Panc1 (cell line): Measurements from ENCODE around the gene FAM107B. TPM values are rescaled to one million over a fixed set of nuclear protein-coding genes. Genes with fewer than 3 reads are reported as not detected.

Source experiments
- ATAC-seq: fragments of 200-7000 bp; cut with Tn5 transposase; 2 replicates; pipeline ENCODE4 v1.9.1; 2020; ENCODE audit warnings: mild to moderate bottlenecking, moderate library complexity
- BruUV-seq: library from RNA; stranded (reverse); fragments of 400-500 nt; replicated peaks from 2 replicates; lab custom pipeline; 2021; lab: Mats Ljungman, UMichigan
- CTCF ChIA-PET: fragments of 300-600 bp; sonication (Branson Sonifier 250); formaldehyde crosslinking; loops from one replicate; lab custom pipeline; 2022; ENCODE audit warnings: antibody characterized with exemption; lab: Charles Lee
- POLR2A ChIA-PET: fragments of 300-600 bp; sonication (Branson Sonifier 250); formaldehyde crosslinking; loops from one replicate; lab custom pipeline; 2022; ENCODE audit warnings: antibody characterized with exemption; lab: Charles Lee
- DNase-seq: peaks from one replicate; pipeline ENCODE4 v3.0.0-alpha.2; 2010; ENCODE audit warnings: low read depth, low spot score
- H3K27ac ChIP-seq: 2 replicates; pipeline ENCODE4 v1.5.1; 2011; ENCODE audit warnings: mild to moderate bottlenecking, low read length, inconsistent platforms
- H3K27me3 ChIP-seq: fragments of 200-500 bp; sonication (Bioruptor generic); 2 replicates; pipeline ENCODE4 v1.6.0; 2014; ENCODE audit warnings: low read length, inconsistent platforms; ENCODE audit not compliant: control insufficient read depth, insufficient read depth
- H3K36me3 ChIP-seq: fragments of 200-500 bp; sonication (Bioruptor generic); 2 replicates; pipeline ENCODE4 v1.5.1; 2014; ENCODE audit warnings: inconsistent platforms, mild to moderate bottlenecking, low read length, moderate library complexity; ENCODE audit not compliant: control insufficient read depth, insufficient read depth
- H3K4me1 ChIP-seq: 2 replicates; pipeline ENCODE4 v1.5.1; 2011; ENCODE audit warnings: inconsistent platforms, mild to moderate bottlenecking, low read length, moderate library complexity; ENCODE audit not compliant: control insufficient read depth, insufficient read depth
- H3K4me3 ChIP-seq, 2 experiments: 2 replicates each; pipeline ENCODE4 v1.5.1; 2011 to 2012; ENCODE audit warnings: low read depth in 2 of 2, low read length in 2 of 2, mild to moderate bottlenecking in 2 of 2, inconsistent platforms in 1 of 2, moderate library complexity in 1 of 2
- H3K9me3 ChIP-seq: fragments of 200-500 bp; sonication (Bioruptor generic); 2 replicates; pipeline ENCODE4 v1.5.1; 2014; ENCODE audit warnings: low read depth, mild to moderate bottlenecking, inconsistent platforms, low read length, moderate library complexity; ENCODE audit not compliant: control insufficient read depth, insufficient read depth
- POLR2AphosphoS5 ChIP-seq: IDR thresholded peaks from 2 replicates; pipeline ENCODE4 v1.6.1; 2012; ENCODE audit warnings: mild to moderate bottlenecking, low read depth, low read length, moderate library complexity
- REST ChIP-seq, 2 experiments: IDR thresholded peaks; 2 replicates each; pipeline ENCODE4 v1.6.1; 2011 to 2012; ENCODE audit warnings: low read depth in 2 of 2, control low read depth in 1 of 2, low read length in 1 of 2, mild to moderate bottlenecking in 1 of 2, moderate library complexity in 1 of 2; ENCODE audit not compliant: insufficient read depth in 1 of 2
- SIN3A ChIP-seq: IDR thresholded peaks from 2 replicates; pipeline ENCODE4 v1.6.1; 2012; ENCODE audit warnings: low read depth, mild to moderate bottlenecking, low read length, moderate library complexity, borderline replicate concordance; ENCODE audit not compliant: insufficient read depth
- TCF7L2 ChIP-seq: IDR thresholded peaks from 2 replicates; pipeline ENCODE4 v1.6.1; 2011; ENCODE audit warnings: mild to moderate bottlenecking, low read depth, low read length, inconsistent platforms
- in situ Hi-C: cut with HindIII; loops from 2 replicates; pipeline ENCODE4 v1.10.0; 2016; ENCODE audit warnings: low sequenced_read_pairs, low pct_unique_long_range_greater_than_20kb
- intact Hi-C: fragments of 100-400 bp; cut with micrococcal nuclease; formaldehyde crosslinking; loops from one replicate; pipeline ENCODE4 v1.10.0; 2022; ENCODE audit not compliant: unreplicated experiment
- total RNA-seq: library from RNA; stranded (reverse); gene quantifications from one replicate; pipeline ENCODE4 v1.2.1, GENCODE V29; 2021; ENCODE audit not compliant: unreplicated experiment
- TF ChIP-seq, protein P1 (sequence below): fragments of 450-650 bp; IDR thresholded peaks from 2 replicates; pipeline ENCODE4 v1.5.1; 2017; ENCODE audit warnings: mild to moderate bottlenecking

FAM107B gene
- total RNA-seq, 1 experiment from 2014 or later, result 13.4 TPM

DNA sequence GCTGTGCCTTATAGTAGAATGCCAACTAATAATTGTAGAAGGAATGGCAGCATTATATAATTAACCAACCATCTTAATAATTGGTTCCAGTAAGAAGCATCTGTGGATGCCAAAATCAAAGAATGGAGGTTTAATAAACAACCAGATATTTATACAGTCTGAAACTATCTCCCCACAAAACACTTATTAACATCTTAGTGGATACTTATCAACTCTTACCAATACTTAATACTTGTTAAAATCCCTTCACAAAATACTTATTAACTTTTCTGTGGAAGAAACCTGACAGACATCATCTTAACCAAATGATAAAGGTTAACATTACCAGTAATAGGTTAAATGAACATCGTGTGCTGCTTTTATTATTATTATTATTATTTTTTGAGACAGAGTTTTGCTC lies 29.1 kb upstream of the FAM107B start:
- no peaks in the 10 kb centered on the region for H3K4me1 ChIP-seq
- no peak for TF ChIP-seq SIN3A
- no peak for TF ChIP-seq TCF7L2
- TF ChIP-seq REST (IDR thresholded peaks at IDR 0.05; ENCODE audit: insufficient read depth in 1 of 2, low read depth in 2 of 2, low read length in 1 of 2), result no peak
- TF ChIP-seq, protein P1, sequence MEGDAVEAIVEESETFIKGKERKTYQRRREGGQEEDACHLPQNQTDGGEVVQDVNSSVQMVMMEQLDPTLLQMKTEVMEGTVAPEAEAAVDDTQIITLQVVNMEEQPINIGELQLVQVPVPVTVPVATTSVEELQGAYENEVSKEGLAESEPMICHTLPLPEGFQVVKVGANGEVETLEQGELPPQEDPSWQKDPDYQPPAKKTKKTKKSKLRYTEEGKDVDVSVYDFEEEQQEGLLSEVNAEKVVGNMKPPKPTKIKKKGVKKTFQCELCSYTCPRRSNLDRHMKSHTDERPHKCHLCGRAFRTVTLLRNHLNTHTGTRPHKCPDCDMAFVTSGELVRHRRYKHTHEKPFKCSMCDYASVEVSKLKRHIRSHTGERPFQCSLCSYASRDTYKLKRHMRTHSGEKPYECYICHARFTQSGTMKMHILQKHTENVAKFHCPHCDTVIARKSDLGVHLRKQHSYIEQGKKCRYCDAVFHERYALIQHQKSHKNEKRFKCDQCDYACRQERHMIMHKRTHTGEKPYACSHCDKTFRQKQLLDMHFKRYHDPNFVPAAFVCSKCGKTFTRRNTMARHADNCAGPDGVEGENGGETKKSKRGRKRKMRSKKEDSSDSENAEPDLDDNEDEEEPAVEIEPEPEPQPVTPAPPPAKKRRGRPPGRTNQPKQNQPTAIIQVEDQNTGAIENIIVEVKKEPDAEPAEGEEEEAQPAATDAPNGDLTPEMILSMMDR, result no peak
- TF ChIP-seq POLR2AphosphoS5, result no peak
- H3K4me3 ChIP-seq, result no peak overlapping the region
- H3K27me3 ChIP-seq, result no peaks in the 10 kb centered on the region
- intact Hi-C loops, result no loop called here
- DNase-seq (no peak), ATAC-seq (no peak)
- H3K36me3 ChIP-seq, result no peaks in the 10 kb centered on the region
- no peak overlapping the region for H3K27ac ChIP-seq
- ChIA-PET POLR2A (no interaction called here), CTCF (no interaction called here)
- in situ Hi-C loops, result no loop called here
- no TSS peak for BruUV-seq
- no peaks in the 10 kb centered on the region for H3K9me3 ChIP-seq

GRCh38 chr10:14801723-14802122 lies 27.0 kb upstream of the FAM107B start:
- no peak for DNase-seq
- intact Hi-C loops (no loop called here), in situ Hi-C loops (no loop called here)
- TF ChIP-seq TCF7L2 (no peak), SIN3A (no peak)
- H3K36me3 ChIP-seq, result no peaks in the 10 kb centered on the region
- no peaks in the 10 kb centered on the region for H3K9me3 ChIP-seq
- ATAC-seq, result no peak
- no TSS peak for BruUV-seq
- no peaks in the 10 kb centered on the region for H3K4me1 ChIP-seq
- ChIA-PET POLR2A (no interaction called here), CTCF (no interaction called here)
- no peak overlapping the region for H3K27ac ChIP-seq
- H3K4me3 ChIP-seq, result no peak overlapping the region
- H3K27me3 ChIP-seq, result no peaks in the 10 kb centered on the region

DNA sequence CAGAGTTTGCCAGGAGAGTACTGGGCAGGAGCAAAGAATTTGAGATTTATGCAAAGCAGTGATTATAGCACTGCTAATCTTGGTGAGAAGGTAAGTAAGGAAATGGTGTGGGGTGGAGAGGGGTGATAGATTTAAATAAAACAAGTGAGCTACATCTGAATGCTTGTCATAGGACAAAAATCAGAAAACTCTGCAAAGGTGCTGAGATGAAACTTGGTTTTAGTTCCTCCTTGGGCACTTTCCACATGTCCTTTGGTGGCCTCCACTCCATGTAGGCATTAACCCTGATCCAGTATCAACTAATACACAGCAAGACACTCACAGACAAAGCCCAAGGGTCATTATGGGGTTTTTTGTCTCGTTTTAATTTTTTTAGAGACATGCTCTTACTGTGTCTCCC lies 25.7 kb upstream of the FAM107B start:
- H3K9me3 ChIP-seq, result no peaks in the 10 kb centered on the region
- ChIA-PET POLR2A (no interaction called here), CTCF (no interaction called here)
- H3K36me3 ChIP-seq, result no peaks in the 10 kb centered on the region
- DNase-seq (no peak), ATAC-seq (no peak)
- BruUV-seq, result no TSS peak
- no peak overlapping the region for H3K4me3 ChIP-seq
- in situ Hi-C loops (no loop called here), intact Hi-C loops (no loop called here)
- H3K4me1 ChIP-seq, result no peaks in the 10 kb centered on the region
- H3K27me3 ChIP-seq, result no peaks in the 10 kb centered on the region
- TF ChIP-seq, protein P1, result no peak
- no peak for TF ChIP-seq SIN3A
- no peak for TF ChIP-seq REST (IDR thresholded peaks at IDR 0.05; ENCODE audit: insufficient read depth in 1 of 2, low read depth in 2 of 2, low read length in 1 of 2)
- no peak for TF ChIP-seq POLR2AphosphoS5
- no peak for TF ChIP-seq TCF7L2
- H3K27ac ChIP-seq, result no peak overlapping the region
